HG02571 (cell line): Measurements from ENCODE around the gene COG2.

ENCODE experiments used
- ATAC-seq: cut with Tn5 transposase; IDR thresholded peaks from one replicate; pipeline ENCODE4 v1.9.1; 2021; ENCODE audit warnings: mild to moderate bottlenecking, moderate library complexity; ENCODE audit not compliant: unreplicated experiment

COG2 gene

GRCh38 chr1:230668227-230668626 lies 25.9 kb downstream of the COG2 start:
- ATAC-seq = no peak

GRCh38 chr1:230669543-230669942 lies 27.3 kb downstream of the COG2 start:
- no peak for ATAC-seq

GRCh38 chr1:230674581-230674980 lies 32.3 kb downstream of the COG2 start:
- no peak for ATAC-seq

DNA sequence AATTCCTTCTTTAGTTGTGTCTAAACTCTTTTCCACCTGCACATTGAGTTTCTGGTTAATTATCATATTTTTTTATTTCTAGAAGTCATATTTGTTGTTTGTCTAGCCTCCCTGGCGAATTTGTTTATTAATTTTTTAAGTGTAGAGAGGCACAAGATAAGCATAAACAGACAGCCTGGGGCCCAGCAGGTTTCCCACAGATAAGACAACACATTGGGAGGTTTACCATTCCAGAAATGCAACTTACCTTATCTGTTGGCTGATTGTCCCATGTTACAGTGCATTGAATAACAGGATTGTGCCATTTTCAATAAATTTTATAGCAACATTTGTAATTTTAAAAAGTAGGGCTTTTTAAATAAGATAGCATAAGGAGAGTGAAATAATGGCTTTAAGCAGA lies 34.9 kb downstream of the COG2 start:
- ATAC-seq = no peak

DNA sequence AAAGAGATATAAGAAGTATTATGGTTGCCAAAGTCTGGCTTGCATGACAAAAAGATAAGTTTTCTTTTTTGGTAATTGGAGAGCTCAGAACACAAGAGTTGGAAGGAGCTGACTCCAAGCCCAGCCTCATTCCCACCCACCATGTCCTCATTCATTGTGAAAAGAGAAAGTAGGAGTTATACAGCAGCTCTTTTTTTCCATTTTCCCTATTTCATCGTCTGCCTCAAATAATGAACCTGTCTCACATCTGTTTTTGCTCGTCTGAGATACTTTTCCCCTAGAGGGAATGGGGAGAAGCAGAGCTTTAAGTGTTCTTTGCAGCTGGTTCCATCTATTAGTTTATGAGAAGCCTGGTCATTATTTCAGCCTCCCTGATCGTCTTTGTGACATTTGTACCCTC lies 36.9 kb downstream of the COG2 start:
- no peak for ATAC-seq

GRCh38 chr1:230679825-230680224 lies 37.5 kb downstream of the COG2 start:
- ATAC-seq = no peak

DNA sequence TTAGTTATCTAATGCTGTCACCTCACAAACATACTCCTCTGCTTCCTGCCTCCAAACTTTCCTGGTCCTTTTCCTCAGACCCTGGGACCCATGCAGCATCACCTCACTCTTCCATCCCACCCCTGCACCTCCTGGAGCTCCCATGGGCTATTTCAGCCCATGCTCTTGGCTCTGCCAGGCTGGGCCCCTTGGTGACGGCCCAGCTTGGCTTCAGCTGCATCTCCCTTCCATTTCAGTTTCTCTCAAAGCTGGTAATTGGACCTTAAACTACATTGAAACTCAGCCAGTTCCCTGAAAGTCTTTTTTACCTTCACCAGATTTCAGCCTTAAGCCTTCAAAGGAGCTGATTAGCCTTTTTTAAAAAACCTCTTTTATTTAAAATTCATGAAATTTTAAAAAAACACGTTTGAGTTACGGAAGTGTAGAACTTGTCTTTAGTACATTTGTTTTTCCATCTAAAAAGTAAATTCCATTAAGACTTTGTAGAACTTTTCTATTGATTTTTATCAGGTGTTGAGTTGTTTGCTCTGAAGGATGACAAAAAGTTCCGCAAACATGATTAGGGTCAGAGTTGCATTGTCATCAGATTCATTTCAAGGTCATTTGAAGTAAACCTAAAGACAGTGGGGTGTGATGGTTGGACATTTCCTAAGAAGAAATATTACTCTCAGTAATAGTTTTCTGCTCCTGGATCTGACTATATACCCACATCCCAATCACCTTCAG lies 38.2 kb downstream of the COG2 start:
- no peak for ATAC-seq

DNA sequence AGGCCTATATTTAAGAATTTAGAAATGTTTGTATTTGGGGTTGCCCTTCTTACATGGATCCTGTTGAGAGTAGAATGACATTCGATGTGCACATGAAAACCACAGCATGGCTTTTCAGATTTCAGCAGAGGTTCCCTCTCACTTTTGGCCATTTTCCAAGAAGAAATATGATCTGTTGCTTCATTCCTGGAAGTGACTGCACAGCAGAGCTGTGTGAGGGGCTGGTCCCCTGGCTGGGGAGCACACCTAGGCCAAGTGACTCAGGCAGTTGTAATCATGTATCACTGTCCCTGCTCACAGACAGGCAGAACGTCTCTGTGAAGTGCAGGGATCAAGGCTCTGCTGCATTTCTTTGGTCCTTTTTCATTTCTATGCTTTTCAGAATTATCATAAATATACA lies 39.3 kb downstream of the COG2 start:
- ATAC-seq = no peak

DNA sequence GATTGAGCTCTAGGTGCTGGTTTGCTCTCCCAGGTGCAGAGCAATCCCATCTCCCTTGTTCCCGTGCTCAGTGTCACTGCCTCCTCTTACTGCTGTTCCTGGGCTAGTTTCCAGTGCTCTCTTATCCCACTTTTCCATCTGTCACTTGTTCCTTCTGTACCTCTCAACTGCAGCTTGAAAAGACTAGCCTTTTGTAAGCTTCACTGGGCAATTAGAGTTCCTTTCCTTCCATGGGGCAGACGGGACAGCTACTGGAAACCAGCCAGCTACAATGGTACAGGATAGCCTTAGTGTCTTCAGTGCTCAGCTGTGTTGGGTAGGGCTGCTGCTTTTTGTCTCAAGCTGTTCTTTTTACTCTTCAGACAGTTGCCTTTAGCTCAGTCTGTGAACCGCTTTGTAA lies 40.0 kb downstream of the COG2 start:
- ATAC-seq = no peak

DNA sequence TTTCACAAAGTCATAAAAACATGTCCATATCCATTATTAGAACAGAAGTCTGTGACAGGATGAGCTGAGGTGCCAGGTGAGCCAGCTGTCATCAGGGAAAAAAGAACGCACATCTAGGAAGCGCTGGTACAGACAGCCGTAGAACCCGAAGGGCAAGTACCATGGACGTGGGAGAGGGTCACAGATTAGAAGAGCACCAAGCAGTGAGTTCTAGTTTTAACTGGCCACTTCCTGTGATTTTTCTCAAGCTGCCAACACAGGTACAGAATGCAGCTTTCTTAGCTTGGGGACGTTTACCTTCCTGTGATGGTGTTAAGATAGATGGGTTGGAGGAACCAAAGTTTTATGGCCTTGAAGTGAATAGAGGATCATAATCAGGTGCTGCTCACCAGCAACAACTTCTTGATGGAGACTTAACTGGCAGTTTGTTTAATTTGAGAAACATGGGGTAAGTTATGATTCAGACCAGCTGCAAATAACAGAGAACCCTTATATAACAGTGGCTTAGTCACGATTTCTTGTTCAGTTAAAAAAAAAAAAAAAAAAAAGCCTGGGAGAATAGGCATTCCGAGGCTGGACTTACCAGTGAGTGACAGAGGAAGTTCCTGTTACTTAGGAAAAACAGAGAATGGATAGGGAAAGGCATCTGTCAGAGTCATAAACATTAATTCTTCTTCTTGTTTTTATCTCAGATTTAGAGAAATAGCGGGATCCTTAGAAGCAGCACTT lies 40.8 kb downstream of the COG2 start:
- ATAC-seq = no peak

- ATAC-seq = no peak
Observed at GRCh38 chr1:230684146-230684545, 41.9 kb downstream of the COG2 start.

DNA sequence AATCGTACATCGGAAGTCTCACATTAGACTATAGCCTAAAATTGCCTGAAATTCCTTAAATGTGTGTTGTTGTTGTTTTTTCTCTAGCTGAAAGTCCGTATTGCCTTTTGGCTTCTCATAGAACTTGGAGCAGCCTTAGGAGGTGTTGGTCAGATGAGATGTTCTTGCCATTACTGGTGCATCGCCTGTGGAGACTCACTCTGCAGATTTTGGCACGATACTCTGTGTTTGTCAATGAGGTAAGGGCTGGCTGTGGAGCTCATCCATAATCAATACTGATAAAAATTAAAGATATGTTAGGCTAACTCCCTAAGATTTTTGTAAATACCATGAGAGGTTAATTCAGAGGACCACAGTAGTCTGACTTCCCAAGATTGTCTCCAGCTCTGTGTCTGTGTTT lies 42.7 kb downstream of the COG2 start:
- no peak for ATAC-seq

- no peak for ATAC-seq
Observed at GRCh38 chr1:230686747-230687146, 44.5 kb downstream of the COG2 start.

DNA sequence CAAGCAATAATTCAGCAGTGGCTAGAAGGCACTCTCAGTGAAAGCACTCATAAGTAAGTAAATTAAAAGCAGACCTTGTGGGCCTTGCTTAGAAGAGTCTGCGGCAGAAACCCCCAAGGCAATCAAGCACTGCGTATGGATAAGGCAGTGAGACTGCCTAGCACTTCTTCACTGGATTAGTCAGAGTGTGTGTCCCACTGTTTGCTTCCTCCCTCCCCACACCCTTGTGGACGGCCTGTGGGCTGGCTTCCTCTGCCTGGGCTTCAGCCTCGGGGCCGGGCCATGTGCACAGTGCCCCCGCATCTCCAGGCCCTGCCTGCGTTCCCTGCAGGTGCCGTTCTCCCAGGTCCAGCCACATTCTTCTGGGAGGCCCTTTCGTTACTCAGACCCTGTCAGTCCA lies 47.8 kb downstream of the COG2 start:
- no peak for ATAC-seq

DNA sequence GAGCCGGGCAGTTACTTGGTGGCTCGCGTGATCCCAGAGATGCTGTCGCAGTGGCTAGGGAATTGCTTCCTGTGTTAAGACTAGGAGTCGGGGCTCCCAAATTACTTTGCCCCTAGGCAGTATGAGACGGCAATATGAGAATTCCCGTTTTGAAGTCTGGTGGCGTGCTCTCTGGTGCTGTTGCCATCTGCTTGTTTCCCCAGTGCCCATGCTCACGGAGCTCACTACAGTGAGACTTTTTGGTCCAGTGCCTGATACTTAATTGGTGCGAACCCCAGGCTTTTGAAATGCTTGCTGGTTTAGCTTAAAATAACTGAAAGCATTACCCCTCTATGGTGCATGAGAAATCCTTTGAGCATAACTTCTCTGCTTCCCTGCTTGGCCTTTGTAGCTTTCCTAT lies 49.3 kb downstream of the COG2 start:
- ATAC-seq = no peak

DNA sequence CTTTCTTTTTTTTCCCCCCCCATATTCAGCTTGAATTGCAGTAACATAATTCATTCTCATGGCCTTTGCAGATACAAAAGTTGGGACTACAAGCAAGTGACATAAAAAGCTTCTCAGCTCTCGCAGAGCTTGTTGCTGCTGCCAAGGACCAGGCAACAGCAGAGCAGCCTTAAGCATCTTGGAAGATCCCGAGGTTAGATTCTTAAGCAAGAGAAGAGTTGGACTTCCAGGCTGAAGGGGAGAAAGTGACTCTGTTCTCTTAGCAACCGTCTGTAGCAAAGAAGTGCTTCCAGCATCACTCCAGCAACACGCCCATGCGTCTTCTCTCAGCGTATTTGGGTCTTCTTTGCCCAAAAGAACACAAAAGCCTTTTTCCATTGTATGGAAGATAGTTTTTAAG lies 50.9 kb downstream of the COG2 start:
- ATAC-seq = no peak

GRCh38 chr1:230693777-230694176 lies 51.5 kb downstream of the COG2 start:
- no peak for ATAC-seq

DNA sequence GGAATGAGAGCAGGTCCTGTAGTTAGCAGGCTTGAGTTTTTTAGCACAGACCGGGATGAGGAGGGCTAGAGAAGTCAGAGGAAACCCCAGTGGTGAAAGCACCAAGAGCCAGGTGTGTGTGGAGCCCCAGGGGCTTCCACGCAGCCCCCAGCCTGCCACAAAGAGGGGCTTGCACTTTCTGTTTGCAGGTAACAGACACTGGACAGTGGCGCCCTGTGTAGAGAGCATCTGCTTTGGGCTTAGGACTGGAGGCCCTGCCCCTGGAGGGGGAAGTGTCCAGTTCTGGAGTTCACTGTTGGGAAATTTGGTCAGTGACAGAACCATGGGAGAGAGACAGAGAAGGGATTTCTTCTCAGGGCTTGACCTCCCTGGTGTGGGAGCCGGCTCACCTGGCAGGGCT lies 52.2 kb downstream of the COG2 start:
- ATAC-seq = no peak

GRCh38 chr1:230694991-230695390 lies 52.7 kb downstream of the COG2 start:
- ATAC-seq = no peak

DNA sequence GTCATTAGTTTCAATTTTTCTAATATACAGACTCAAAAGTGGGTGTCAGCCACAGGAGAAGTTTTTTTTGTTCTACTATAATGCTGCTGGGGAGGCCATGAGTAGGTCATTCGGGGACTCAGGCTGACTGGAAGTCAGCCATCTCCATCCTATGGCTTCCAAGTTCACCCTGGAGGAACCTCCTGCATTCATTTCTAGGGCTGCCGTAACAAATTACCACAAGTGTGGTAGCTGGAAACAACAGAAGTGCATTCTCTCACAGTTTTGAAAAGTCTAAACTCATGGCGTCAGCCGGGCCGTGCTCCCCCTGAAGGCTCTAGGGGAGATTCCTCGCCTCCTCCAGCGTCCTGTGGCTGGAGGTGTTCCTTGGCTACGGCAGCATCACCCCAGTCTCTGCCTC lies 53.9 kb downstream of the COG2 start:
- ATAC-seq = no peak

- ATAC-seq = no peak
Observed at GRCh38 chr1:230696722-230697437, 54.6 kb downstream of the COG2 start.

DNA sequence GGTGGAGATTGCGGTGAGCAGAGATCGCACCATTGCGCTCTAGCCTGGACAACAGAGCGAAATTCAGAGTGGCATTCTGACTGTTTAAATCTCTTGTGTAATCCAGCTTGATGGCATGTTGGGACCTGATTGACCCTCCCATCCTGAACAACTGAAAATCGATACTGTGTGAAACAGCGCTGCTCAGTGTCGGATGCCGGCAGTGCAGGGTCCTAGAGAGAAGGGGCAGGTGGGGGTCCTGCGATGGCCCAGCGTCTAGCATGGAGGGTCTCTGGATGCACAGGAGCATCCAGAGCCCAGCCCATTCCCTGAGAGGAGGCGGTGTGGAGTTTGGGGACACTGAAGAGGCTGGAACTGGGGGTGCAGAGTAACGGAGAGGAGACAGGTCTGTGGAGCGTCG lies 55.8 kb downstream of the COG2 start:
- no peak for ATAC-seq
